Ovary (tissue), 3 donors: ENCODE results near the gene CSTA.

Source experiments
- EP300 ChIP-seq: sonication (generic); formaldehyde crosslinking; IDR thresholded peaks from one replicate; pipeline ENCODE4 v1.6.1; 2017; ENCODE audit warnings: antibody characterized with exemption
- TF ChIP-seq, protein P1 (sequence below), 3 donors: fragments of 450-650 bp in 2 of 3; fragments of 200-600 bp in 1 of 3; IDR thresholded peaks; one replicate each; pipeline versions ENCODE4 v1.5.1 to v1.8.0; 2016 to 2022; ENCODE audit warnings: antibody characterized with exemption in 3 of 3, mild to moderate bottlenecking in 1 of 3
- donor health status: DM: no; HTN: no; CAD: no.

DNA sequence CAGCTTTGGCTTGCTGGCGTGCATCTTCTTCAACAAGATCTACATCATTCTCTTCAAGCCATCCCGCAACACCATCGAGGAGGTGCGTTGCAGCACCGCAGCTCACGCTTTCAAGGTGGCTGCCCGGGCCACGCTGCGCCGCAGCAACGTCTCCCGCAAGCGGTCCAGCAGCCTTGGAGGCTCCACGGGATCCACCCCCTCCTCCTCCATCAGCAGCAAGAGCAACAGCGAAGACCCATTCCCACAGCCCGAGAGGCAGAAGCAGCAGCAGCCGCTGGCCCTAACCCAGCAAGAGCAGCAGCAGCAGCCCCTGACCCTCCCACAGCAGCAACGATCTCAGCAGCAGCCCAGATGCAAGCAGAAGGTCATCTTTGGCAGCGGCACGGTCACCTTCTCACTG lies 40.6 kb upstream of the CSTA start:
- TF ChIP-seq, protein P1, sequence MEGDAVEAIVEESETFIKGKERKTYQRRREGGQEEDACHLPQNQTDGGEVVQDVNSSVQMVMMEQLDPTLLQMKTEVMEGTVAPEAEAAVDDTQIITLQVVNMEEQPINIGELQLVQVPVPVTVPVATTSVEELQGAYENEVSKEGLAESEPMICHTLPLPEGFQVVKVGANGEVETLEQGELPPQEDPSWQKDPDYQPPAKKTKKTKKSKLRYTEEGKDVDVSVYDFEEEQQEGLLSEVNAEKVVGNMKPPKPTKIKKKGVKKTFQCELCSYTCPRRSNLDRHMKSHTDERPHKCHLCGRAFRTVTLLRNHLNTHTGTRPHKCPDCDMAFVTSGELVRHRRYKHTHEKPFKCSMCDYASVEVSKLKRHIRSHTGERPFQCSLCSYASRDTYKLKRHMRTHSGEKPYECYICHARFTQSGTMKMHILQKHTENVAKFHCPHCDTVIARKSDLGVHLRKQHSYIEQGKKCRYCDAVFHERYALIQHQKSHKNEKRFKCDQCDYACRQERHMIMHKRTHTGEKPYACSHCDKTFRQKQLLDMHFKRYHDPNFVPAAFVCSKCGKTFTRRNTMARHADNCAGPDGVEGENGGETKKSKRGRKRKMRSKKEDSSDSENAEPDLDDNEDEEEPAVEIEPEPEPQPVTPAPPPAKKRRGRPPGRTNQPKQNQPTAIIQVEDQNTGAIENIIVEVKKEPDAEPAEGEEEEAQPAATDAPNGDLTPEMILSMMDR (IDR thresholded peaks at IDR 0.05): no peak
- no peak for TF ChIP-seq EP300
